SU-DHL-6 (cell line): Measurements from ENCODE around the gene RTCB.

Experiments
- EZH2phosphoT487 ChIP-seq: fragments of 200-600 bp; sonication (generic), shearing (Covaris generic); conservative IDR thresholded peaks from 2 replicates; pipeline ENCODE4 v1.6.1; 2018; ENCODE audit warnings: mild to moderate bottlenecking, antibody characterized with exemption, low read length, moderate library complexity, mixed read lengths
- TF ChIP-seq, protein P1 (sequence below): fragments of 200-600 bp; sonication (generic); IDR thresholded peaks from one replicate; pipeline ENCODE4 v1.5.1; 2017; ENCODE audit warnings: antibody characterized with exemption, mild to moderate bottlenecking, low read length, moderate library complexity; ENCODE audit not compliant: insufficient read depth, poor library complexity, severe bottlenecking

DNA sequence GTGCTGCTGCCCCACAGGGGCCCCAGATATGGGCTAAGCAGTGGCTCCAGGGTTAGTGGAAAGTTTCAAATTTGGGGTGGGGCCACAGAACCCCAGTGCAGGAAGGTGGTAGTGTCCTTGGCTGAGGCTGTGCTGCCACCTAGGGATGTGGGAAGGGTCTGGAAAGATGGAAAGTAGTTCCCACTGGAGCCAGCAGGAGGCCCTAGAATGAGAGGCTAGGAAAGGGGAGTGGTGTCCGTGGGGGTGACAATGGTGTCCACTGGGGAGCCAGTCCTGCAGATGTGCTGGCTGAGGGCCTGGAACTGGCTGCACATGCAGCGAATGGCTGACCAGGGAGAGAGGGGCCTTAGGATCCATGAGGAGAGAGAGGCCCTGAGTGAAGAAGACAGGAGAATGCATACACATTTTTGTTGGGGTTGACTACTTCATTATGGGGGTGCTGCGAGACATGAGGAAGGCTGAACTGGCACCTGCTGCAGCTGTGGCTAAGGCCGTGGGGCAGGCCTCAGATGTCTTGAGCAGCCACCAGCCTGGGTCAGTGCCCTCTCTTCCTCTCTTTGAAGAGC lies 33.3 kb downstream of the RTCB start:
- TF ChIP-seq, protein P1, sequence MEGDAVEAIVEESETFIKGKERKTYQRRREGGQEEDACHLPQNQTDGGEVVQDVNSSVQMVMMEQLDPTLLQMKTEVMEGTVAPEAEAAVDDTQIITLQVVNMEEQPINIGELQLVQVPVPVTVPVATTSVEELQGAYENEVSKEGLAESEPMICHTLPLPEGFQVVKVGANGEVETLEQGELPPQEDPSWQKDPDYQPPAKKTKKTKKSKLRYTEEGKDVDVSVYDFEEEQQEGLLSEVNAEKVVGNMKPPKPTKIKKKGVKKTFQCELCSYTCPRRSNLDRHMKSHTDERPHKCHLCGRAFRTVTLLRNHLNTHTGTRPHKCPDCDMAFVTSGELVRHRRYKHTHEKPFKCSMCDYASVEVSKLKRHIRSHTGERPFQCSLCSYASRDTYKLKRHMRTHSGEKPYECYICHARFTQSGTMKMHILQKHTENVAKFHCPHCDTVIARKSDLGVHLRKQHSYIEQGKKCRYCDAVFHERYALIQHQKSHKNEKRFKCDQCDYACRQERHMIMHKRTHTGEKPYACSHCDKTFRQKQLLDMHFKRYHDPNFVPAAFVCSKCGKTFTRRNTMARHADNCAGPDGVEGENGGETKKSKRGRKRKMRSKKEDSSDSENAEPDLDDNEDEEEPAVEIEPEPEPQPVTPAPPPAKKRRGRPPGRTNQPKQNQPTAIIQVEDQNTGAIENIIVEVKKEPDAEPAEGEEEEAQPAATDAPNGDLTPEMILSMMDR: peak; percentile 16
- TF ChIP-seq EZH2phosphoT487: no peak
